Measurements from ENCODE around the gene SEMA4G.

GRCh38 chr10:100993986-100994708 is 24.8 kb downstream of the SEMA4G start:
- TF ChIP-seq TAF1 (IDR thresholded peaks at IDR 0.05; ENCODE audit: borderline replicate concordance, low read depth, low read length), result no peak
- TF ChIP-seq POLR2A (IDR thresholded peaks at IDR 0.05; ENCODE audit: low read depth, low read length), result no peak
- TF ChIP-seq POLR2AphosphoS5 (IDR thresholded peaks at IDR 0.05; ENCODE audit: low read depth, low read length), result no peak

Data from GM12892 (cell line).